H1 (cell line): ENCODE data around the gene LORICRIN. TPM values are rescaled to one million over a fixed set of nuclear protein-coding genes. Genes with fewer than 3 reads are reported as not detected.

Experiments used
- CTCF ChIA-PET: fragments of 300-600 bp; sonication (Branson Sonifier 250); formaldehyde crosslinking; loops from one replicate; lab custom pipeline; 2021; ENCODE audit not compliant: partially characterized antibody; lab: Charles Lee
- POLR2A ChIA-PET: fragments of 300-600 bp; sonication (Branson Sonifier 250); formaldehyde crosslinking; loops from one replicate; lab custom pipeline; 2021; ENCODE audit warnings: inconsistent platforms; ENCODE audit not compliant: partially characterized antibody; lab: Charles Lee
- DNase-seq, 2 experiments: peaks; one replicate each; pipeline versions ENCODE4 v3.0.0 to v3.0.0-alpha.2; 2010 to 2022; ENCODE audit warnings: low spot score in 2 of 2, low read depth in 1 of 2, mixed read lengths in 1 of 2
- FAIRE-seq: peaks from 2 replicates; lab custom pipeline; 2011; peaks lifted over from hg19 to GRCh38; lab: Jason Lieb, UNC
- H2AFZ ChIP-seq: 2 replicates; pipeline ENCODE4 v1.8.1; 2012; ENCODE audit warnings: low read length, inconsistent platforms
- H2AK5ac ChIP-seq: 2 replicates; pipeline ENCODE4 v1.6.1; 2013; ENCODE audit warnings: low read depth, low read length
- H2BK120ac ChIP-seq: replicated peaks from 2 replicates; pipeline ENCODE3; 2013; ENCODE audit warnings: low read depth, low read length, inconsistent platforms
- H2BK12ac ChIP-seq: 2 replicates; pipeline ENCODE4 v1.6.1; 2013; ENCODE audit warnings: low read depth, low read length
- H2BK15ac ChIP-seq: 2 replicates; pipeline ENCODE4 v1.6.1; 2013; ENCODE audit warnings: low read length
- H2BK20ac ChIP-seq: 2 replicates; pipeline ENCODE4 v1.6.1; 2013; ENCODE audit warnings: low read length
- H2BK5ac ChIP-seq: 2 replicates; pipeline ENCODE4 v1.6.1; 2013; ENCODE audit warnings: low read depth, low read length
- H3K14ac ChIP-seq: 2 replicates; pipeline ENCODE4 v1.6.1; 2013; ENCODE audit warnings: inconsistent platforms; ENCODE audit not compliant: insufficient read length
- H3K18ac ChIP-seq: 2 replicates; pipeline ENCODE4 v1.6.1; 2013; ENCODE audit warnings: low read length; ENCODE audit errors: extremely low read depth
- H3K23ac ChIP-seq: 2 replicates; pipeline ENCODE4 v1.6.1; 2013; ENCODE audit warnings: inconsistent platforms; ENCODE audit not compliant: insufficient read length
- H3K23me2 ChIP-seq: 2 replicates; pipeline ENCODE4 v1.6.1; 2013; ENCODE audit warnings: low read depth, low read length
- H3K27ac ChIP-seq: 2 replicates; pipeline ENCODE4 v1.6.1; 2011; ENCODE audit warnings: low read depth, low read length, inconsistent platforms
- H3K27me3 ChIP-seq, 4 experiments: replicated peaks in 1 of 4; 1 replicate in 1 of 4; 2 replicates in 3 of 4; pipeline versions ENCODE4 v1.6.1 to v1.8.1; 2011 to 2013; ENCODE audit warnings: low read length in 3 of 4, mild to moderate bottlenecking in 3 of 4, inconsistent platforms in 2 of 4, mixed read lengths in 2 of 4, moderate library complexity in 1 of 4; ENCODE audit not compliant: control insufficient read depth in 3 of 4, insufficient read depth in 3 of 4; ENCODE audit errors: extremely low read depth in 1 of 4
- H3K36me3 ChIP-seq, 4 experiments: 2 replicates each; pipeline versions ENCODE4 v1.6.1 to v1.8.1; 2011 to 2013; ENCODE audit warnings: mild to moderate bottlenecking in 4 of 4, low read length in 3 of 4, moderate library complexity in 2 of 4, control low read depth in 1 of 4, inconsistent platforms in 1 of 4; ENCODE audit not compliant: insufficient read depth in 4 of 4, control insufficient read depth in 2 of 4
- H3K4ac ChIP-seq: replicated peaks from 2 replicates; pipeline ENCODE3; 2013; ENCODE audit warnings: low read length, low read depth, mixed read lengths, inconsistent platforms; ENCODE audit not compliant: insufficient read length
- H3K4me1 ChIP-seq, 4 experiments: replicated peaks in 1 of 4; 1 replicate in 1 of 4; 2 replicates in 3 of 4; pipeline versions ENCODE4 v1.6.1 to v1.8.1; 2011 to 2013; ENCODE audit warnings: low read length in 3 of 4, inconsistent platforms in 2 of 4, mixed read lengths in 1 of 4; ENCODE audit not compliant: insufficient read depth in 4 of 4, control insufficient read depth in 3 of 4
- H3K4me2 ChIP-seq, 2 experiments: 2 replicates each; pipeline versions ENCODE4 v1.6.1 to v1.8.1; 2011 to 2013; ENCODE audit warnings: low read depth in 2 of 2, low read length in 2 of 2, control low read depth in 1 of 2, inconsistent platforms in 1 of 2, mild to moderate bottlenecking in 1 of 2; ENCODE audit not compliant: insufficient read depth in 1 of 2
- H3K4me3 ChIP-seq, 4 experiments: fragments of 200-600, 300-600 bp in 1 of 4; sonication (generic), shearing (Covaris generic), sonication (Bioruptor Twin) in 1 of 4; 2 replicates each; pipeline versions ENCODE4 v1.5.1 to v1.8.1; 2011 to 2016; ENCODE audit warnings: low read length in 4 of 4, low read depth in 3 of 4, control low read depth in 2 of 4, inconsistent platforms in 2 of 4, mild to moderate bottlenecking in 2 of 4, mixed read lengths in 1 of 4, moderate library complexity in 1 of 4; ENCODE audit not compliant: insufficient read depth in 2 of 4; ENCODE audit errors: extremely low read depth in 1 of 4
- H3K56ac ChIP-seq: replicated peaks from 2 replicates; pipeline ENCODE3; 2013; ENCODE audit warnings: low read depth, mild to moderate bottlenecking, mixed read lengths, low read length, inconsistent platforms; ENCODE audit not compliant: insufficient read length
- H3K79me1 ChIP-seq: 2 replicates; pipeline ENCODE4 v1.6.1; 2013; ENCODE audit warnings: low read depth, low read length, control low read depth
- H3K79me2 ChIP-seq, 2 experiments: 2 replicates each; pipeline versions ENCODE4 v1.6.1 to v1.8.1; 2012 to 2013; ENCODE audit warnings: low read length in 2 of 2, mild to moderate bottlenecking in 2 of 2, inconsistent platforms in 1 of 2; ENCODE audit not compliant: insufficient read depth in 2 of 2, control insufficient read depth in 1 of 2
- H3K9ac ChIP-seq, 4 experiments: replicated peaks in 1 of 4; 1 replicate in 1 of 4; 2 replicates in 3 of 4; pipeline versions ENCODE4 v1.6.1 to v1.8.1; 2011 to 2013; ENCODE audit warnings: low read depth in 3 of 4, low read length in 3 of 4, control low read depth in 2 of 4, mild to moderate bottlenecking in 2 of 4, moderate library complexity in 2 of 4, inconsistent platforms in 1 of 4; ENCODE audit errors: extremely low read depth in 1 of 4
- H3K9me3 ChIP-seq, 2 experiments: 2 replicates each; pipeline versions ENCODE4 v1.6.1 to v1.8.1; 2012 to 2013; ENCODE audit warnings: mild to moderate bottlenecking in 2 of 2, moderate library complexity in 2 of 2, control low read depth in 1 of 2, inconsistent platforms in 1 of 2, low read depth in 1 of 2, low read length in 1 of 2, mixed read lengths in 1 of 2; ENCODE audit not compliant: insufficient read depth in 2 of 2
- H4K20me1 ChIP-seq, 2 experiments: replicated peaks in 1 of 2; 2 replicates each; pipeline versions ENCODE3 to v1.8.1; 2011 to 2013; ENCODE audit warnings: inconsistent platforms in 2 of 2, low read length in 2 of 2, mild to moderate bottlenecking in 1 of 2; ENCODE audit not compliant: insufficient read depth in 2 of 2, control insufficient read depth in 1 of 2
- H4K5ac ChIP-seq: 2 replicates; pipeline ENCODE4 v1.6.1; 2013; ENCODE audit warnings: low read length, low read depth, mixed read lengths, inconsistent platforms; ENCODE audit not compliant: insufficient read length
- H4K8ac ChIP-seq: 2 replicates; pipeline ENCODE4 v1.8.0; 2013; ENCODE audit warnings: mild to moderate bottlenecking, moderate library complexity, low read length, inconsistent platforms; ENCODE audit not compliant: insufficient read depth; ENCODE audit errors: extremely low read depth
- H4K91ac ChIP-seq: replicated peaks from 2 replicates; pipeline ENCODE3; 2013; ENCODE audit warnings: low read length, mixed read lengths, inconsistent platforms; ENCODE audit not compliant: insufficient read length
- BRCA1 ChIP-seq: IDR thresholded peaks from 2 replicates; pipeline ENCODE4 v1.6.1; 2012; ENCODE audit warnings: low read depth, low read length, improper control_type of control experiment
- CBX8 ChIP-seq: fragments of 300-800, 300-1000 bp; sonication (generic); IDR thresholded peaks from 2 replicates; pipeline ENCODE4 v1.7.1; 2016; ENCODE audit warnings: low read depth, low read length, borderline replicate concordance
- EP300 ChIP-seq, 2 experiments: IDR thresholded peaks; 1 replicate in 1 of 2; 2 replicates in 1 of 2; pipeline ENCODE4 v1.6.1; 2011 to 2012; ENCODE audit warnings: low read depth in 2 of 2, low read length in 2 of 2, mild to moderate bottlenecking in 2 of 2, borderline replicate concordance in 1 of 2, inconsistent platforms in 1 of 2, moderate library complexity in 1 of 2
- KDM1A ChIP-seq: fragments of 200-600, 300-600 bp; sonication (generic); IDR thresholded peaks from 2 replicates; pipeline ENCODE4 v1.7.1; 2016; ENCODE audit warnings: mild to moderate bottlenecking, low read length, borderline replicate concordance
- KDM5A ChIP-seq: fragments of 200-600 bp; IDR thresholded peaks from 2 replicates; pipeline ENCODE4 v1.7.1; 2012; ENCODE audit warnings: mild to moderate bottlenecking, low read length, inconsistent platforms, mixed read lengths
- MAFK ChIP-seq: IDR thresholded peaks from 2 replicates; pipeline ENCODE4 v1.6.1; 2012; ENCODE audit warnings: low read depth, mild to moderate bottlenecking, improper control_type of control experiment, low read length
- POLR2A ChIP-seq, 2 experiments: IDR thresholded peaks; 1 replicate in 1 of 2; 2 replicates in 1 of 2; pipeline ENCODE4 v1.6.1; 2011; ENCODE audit warnings: low read depth in 2 of 2, low read length in 2 of 2, mild to moderate bottlenecking in 2 of 2; ENCODE audit errors: control extremely low read depth in 1 of 2
- RFX5 ChIP-seq: IDR thresholded peaks from 2 replicates; pipeline ENCODE4 v1.6.1; 2011; ENCODE audit warnings: low read depth, low read length, improper control_type of control experiment, borderline replicate concordance
- RNF2 ChIP-seq: fragments of 200-900, 300-1000 bp; sonication (generic); IDR thresholded peaks from 2 replicates; pipeline ENCODE4 v1.7.1; 2016; ENCODE audit warnings: borderline replicate concordance, low read depth, mild to moderate bottlenecking, antibody characterized with exemption, low read length; ENCODE audit not compliant: poor library complexity, severe bottlenecking; ENCODE audit errors: missing control alignments
- RXRA ChIP-seq: IDR thresholded peaks from 2 replicates; pipeline ENCODE4 v1.6.1; 2011; ENCODE audit warnings: low read depth, mild to moderate bottlenecking, low read length, moderate library complexity; ENCODE audit not compliant: insufficient read depth
- SAP30 ChIP-seq: fragments of 300-600 bp; sonication (generic); IDR thresholded peaks from 2 replicates; pipeline ENCODE4 v1.7.1; 2012; ENCODE audit warnings: low read length, moderate library complexity, mild to moderate bottlenecking, inconsistent platforms; ENCODE audit not compliant: insufficient read depth, insufficient replicate concordance
- SRF ChIP-seq: IDR thresholded peaks from 2 replicates; pipeline ENCODE4 v1.6.1; 2011; ENCODE audit warnings: mild to moderate bottlenecking, low read depth, low read length, moderate library complexity
- SUZ12 ChIP-seq: fragments of 200-600 bp; sonication (generic); IDR thresholded peaks from 2 replicates; pipeline ENCODE4 v1.6.1; 2012; ENCODE audit warnings: mild to moderate bottlenecking, inconsistent platforms, low read length, moderate library complexity, mixed read lengths
- TAF1 ChIP-seq: IDR thresholded peaks from 2 replicates; pipeline ENCODE4 v1.6.1; 2011; ENCODE audit warnings: mild to moderate bottlenecking, low read depth, low read length
- WGBS, 2 experiments: shearing (Covaris generic) in 1 of 2; methylation state at CpG; one replicate each; pipeline versions ENCODE4 v1.1.6 to v1.1.7; 2013 to 2015; ENCODE audit warnings: low lambda C conversion rate in 2 of 2, mixed read lengths in 2 of 2, inconsistent platforms in 1 of 2, low coverage in 1 of 2, missing lambda C conversion rate in 1 of 2; ENCODE audit not compliant: insufficient replicate concordance in 2 of 2, insufficient coverage in 1 of 2, insufficient read length in 1 of 2; ENCODE audit errors: extremely low coverage in 1 of 2, missing lambda C conversion rate in 1 of 2; 5-methylcytosine and 5-hydroxymethylcytosine counted together
- polyA plus RNA-seq, 7 experiments: library from polyadenylated mRNA; depleted of rRNA in 3 of 7; stranded (reverse) in 5 of 7; unstranded in 2 of 7; fragments of >200 nt in 5 of 7; fragments of 200-250 nt in 2 of 7; gene quantifications; 1 replicate in 5 of 7; 2 replicates in 1 of 7; 4 replicates in 1 of 7; pipeline versions ENCODE4 v1.2.1 to v1.2.3, GENCODE V29; 2011 to 2013; ENCODE audit warnings: missing spikeins in 2 of 7, mixed read lengths in 2 of 7
- total RNA-seq: library from RNA; stranded (reverse); fragmentation: NEBNext Ultra II Directional; extraction: Animal tissue kit (Norgen Biotek cat#: 25700); gene quantifications from 2 replicates; pipeline ENCODE4 v1.2.1, GENCODE V29; 2021

The LORICRIN gene
- total and polyA plus RNA-seq, 2 of the 8 experiments (the other 6 are each of a cell fraction or from before 2014, with no cell fraction given) = not detected

DNA sequence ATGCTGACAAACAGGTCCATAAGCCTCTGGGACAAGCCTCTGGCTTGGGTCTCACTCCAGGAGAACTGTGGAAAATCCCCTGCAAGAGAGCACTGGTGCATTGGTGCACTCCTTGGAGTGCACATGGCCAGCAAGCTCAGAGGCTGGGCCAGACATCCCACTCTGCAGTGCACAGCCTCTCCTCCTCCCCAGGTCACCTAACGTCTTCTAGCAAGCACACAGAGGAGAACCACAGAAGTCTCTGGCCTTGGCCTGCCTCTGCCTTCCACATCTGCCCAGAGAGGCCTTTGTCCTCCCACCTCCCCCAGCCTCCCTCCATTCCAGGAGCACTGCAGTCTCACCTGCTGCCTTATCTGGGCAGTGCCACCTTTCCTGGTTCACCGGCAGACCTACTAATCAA is 49.1 kb downstream of the LORICRIN start:
- POLR2A ChIA-PET = no interaction called here
- H3K23ac ChIP-seq = no peak overlapping the region
- H2BK20ac ChIP-seq = no peak overlapping the region
- H3K79me2 ChIP-seq = no peaks in the 10 kb centered on the region
- H4K91ac ChIP-seq = no peak overlapping the region
- H4K20me1 ChIP-seq = no peaks in the 10 kb centered on the region
- no peak for FAIRE-seq
- no peak overlapping the region for H3K4me2 ChIP-seq
- H2BK15ac ChIP-seq = no peak overlapping the region
- H3K36me3 ChIP-seq = no peaks in the 10 kb centered on the region
- no peak for DNase-seq
- H3K9me3 ChIP-seq = no peaks in the 10 kb centered on the region
- H3K4me1 ChIP-seq = peaks cover 0 to 5% (median 0%) of the 10 kb centered on the region in 4 experiments; a peak in 3 of 7 replicates
- no peak overlapping the region for H3K14ac ChIP-seq
- no peaks in the 10 kb centered on the region for H3K79me1 ChIP-seq
- no peak overlapping the region for H2BK12ac ChIP-seq
- H4K5ac ChIP-seq = no peak overlapping the region
- no peak overlapping the region for H3K4me3 ChIP-seq
- H2AK5ac ChIP-seq = no peak overlapping the region
- no peak overlapping the region for H3K9ac ChIP-seq
- 88% methylated on average over 2 of the region's 2 CpGs; no CpG with 5 or more reads in 1 of the 2 experiments for WGBS, 2 experiments
- H2AFZ ChIP-seq = no peak overlapping the region
- no peak overlapping the region for H3K56ac ChIP-seq
- H3K4ac ChIP-seq = no peak overlapping the region
- H4K8ac ChIP-seq = no peak overlapping the region
- CTCF ChIA-PET = no interaction called here
- no peaks in the 10 kb centered on the region for H3K23me2 ChIP-seq
- no peak overlapping the region; the same call in 1 of the 2 replicates for H3K18ac ChIP-seq
- no peaks in the 10 kb centered on the region; a peak in 1 of 7 replicates for H3K27me3 ChIP-seq
- H2BK120ac ChIP-seq = no peak overlapping the region
- no peak overlapping the region for H3K27ac ChIP-seq
- H2BK5ac ChIP-seq = no peak overlapping the region
- TF ChIP-seq EP300 (IDR thresholded peaks at IDR 0.05; ENCODE audit: borderline replicate concordance in 1 of 2, low read depth in 2 of 2, low read length in 2 of 2) = no peak
- no peak for TF ChIP-seq RNF2
- TF ChIP-seq KDM5A = no peak
- TF ChIP-seq MAFK = no peak
- TF ChIP-seq KDM1A = no peak
- TF ChIP-seq RXRA = no peak
- no peak for TF ChIP-seq SAP30
- TF ChIP-seq SRF = no peak
- no peak for TF ChIP-seq RFX5
- no peak for TF ChIP-seq SUZ12
- no peak for TF ChIP-seq CBX8
- no peak for TF ChIP-seq BRCA1
- TF ChIP-seq TAF1 = no peak
- no peak for TF ChIP-seq POLR2A (IDR thresholded peaks at IDR 0.05; ENCODE audit: control extremely low read depth in 1 of 2, low read depth in 2 of 2, low read length in 2 of 2)
